Cardiac fibroblast (primary cell): ENCODE results near the gene ORAI1.

Source experiments
- DNase-seq, 2 donors: peaks; one replicate each; pipeline versions ENCODE4 v3.0.0 to v3.0.0-alpha.2; 2010; ENCODE audit warnings: low read depth in 2 of 2
- H3K4me3 ChIP-seq, 2 donors: replicated peaks in 1 of 2; 1 replicate in 1 of 2; 2 replicates in 1 of 2; pipeline ENCODE4 v1.5.1; 2011; ENCODE audit warnings: low read depth in 2 of 2, low read length in 2 of 2, mild to moderate bottlenecking in 2 of 2, moderate library complexity in 1 of 2
- TF ChIP-seq, protein P1 (sequence below): IDR thresholded peaks from one replicate; pipeline ENCODE4 v1.5.1; 2011; ENCODE audit warnings: low read depth, mild to moderate bottlenecking, low read length, inconsistent platforms

The ORAI1 gene

GRCh38 chr12:121637231-121637914 is 11.0 kb downstream of the ORAI1 start:
- DNase-seq, result no peak
- H3K4me3 ChIP-seq, result no peak overlapping the region

DNA sequence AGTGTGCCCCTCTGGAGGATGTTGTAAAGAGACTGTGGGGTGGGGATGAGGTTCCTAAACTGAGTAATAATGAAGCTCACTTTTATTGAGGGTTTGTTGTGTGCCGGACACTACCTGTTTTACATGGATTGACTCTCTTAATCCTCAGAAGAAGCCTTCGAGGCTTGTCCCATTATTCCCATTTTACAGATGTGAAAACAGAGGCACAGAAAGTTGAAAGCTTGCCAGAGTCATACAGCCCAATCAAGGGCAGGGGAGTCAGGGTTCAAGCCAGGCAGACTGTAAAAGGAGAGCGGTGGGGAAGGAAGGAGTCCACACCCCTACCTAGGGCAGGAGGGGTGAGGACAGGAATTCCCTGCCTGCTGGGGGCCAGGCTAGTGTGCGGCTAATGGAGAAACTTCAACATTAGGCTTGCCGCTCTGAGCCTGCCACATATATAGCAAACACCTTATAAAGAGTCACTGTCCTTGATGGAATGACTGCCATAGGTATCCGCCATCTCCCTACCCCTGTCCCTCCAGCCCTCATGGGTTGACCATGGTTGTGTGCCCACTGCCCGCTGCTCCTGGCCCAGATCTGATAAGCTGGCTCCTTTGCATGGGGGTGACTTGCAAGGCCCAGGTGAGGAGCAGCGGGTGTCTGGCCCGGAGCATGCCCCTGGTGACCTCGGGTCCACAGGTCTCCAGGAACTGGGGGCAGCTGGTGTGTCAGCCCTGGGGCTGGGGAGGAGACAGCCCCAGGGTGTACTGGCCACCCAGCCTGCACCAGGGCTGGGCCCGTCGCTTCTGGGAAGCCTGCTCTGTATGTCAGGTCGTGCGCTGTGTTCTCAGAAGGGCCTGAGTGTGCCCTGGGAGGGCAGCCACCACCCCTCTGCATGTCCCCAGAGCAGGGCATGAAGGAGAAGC is 12.2 kb downstream of the ORAI1 start:
- TF ChIP-seq, protein P1, sequence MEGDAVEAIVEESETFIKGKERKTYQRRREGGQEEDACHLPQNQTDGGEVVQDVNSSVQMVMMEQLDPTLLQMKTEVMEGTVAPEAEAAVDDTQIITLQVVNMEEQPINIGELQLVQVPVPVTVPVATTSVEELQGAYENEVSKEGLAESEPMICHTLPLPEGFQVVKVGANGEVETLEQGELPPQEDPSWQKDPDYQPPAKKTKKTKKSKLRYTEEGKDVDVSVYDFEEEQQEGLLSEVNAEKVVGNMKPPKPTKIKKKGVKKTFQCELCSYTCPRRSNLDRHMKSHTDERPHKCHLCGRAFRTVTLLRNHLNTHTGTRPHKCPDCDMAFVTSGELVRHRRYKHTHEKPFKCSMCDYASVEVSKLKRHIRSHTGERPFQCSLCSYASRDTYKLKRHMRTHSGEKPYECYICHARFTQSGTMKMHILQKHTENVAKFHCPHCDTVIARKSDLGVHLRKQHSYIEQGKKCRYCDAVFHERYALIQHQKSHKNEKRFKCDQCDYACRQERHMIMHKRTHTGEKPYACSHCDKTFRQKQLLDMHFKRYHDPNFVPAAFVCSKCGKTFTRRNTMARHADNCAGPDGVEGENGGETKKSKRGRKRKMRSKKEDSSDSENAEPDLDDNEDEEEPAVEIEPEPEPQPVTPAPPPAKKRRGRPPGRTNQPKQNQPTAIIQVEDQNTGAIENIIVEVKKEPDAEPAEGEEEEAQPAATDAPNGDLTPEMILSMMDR, result no peak
- no peak for DNase-seq
- no peak overlapping the region for H3K4me3 ChIP-seq

More at GRCh38 chr12:121637231-121637914, 11.0 kb downstream of the ORAI1 start:
- TF ChIP-seq, protein P1, result no peak

DNA sequence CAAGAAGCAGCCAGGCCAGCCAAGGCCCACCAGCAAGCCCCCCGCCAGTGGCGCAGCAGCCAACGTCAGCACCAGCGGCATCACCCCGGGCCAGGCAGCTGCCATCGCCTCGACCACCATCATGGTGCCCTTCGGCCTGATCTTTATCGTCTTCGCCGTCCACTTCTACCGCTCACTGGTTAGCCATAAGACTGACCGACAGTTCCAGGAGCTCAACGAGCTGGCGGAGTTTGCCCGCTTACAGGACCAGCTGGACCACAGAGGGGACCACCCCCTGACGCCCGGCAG is 15.0 kb downstream of the ORAI1 start:
- H3K4me3 ChIP-seq, result no peak overlapping the region
- TF ChIP-seq, protein P1, result no peak
- DNase-seq, result no peak

- TF ChIP-seq, protein P1, result no peak
- H3K4me3 ChIP-seq, result no peak overlapping the region
- DNase-seq, result no peak
Measured at GRCh38 chr12:121648458-121649028, 22.2 kb downstream of the ORAI1 start.

DNA sequence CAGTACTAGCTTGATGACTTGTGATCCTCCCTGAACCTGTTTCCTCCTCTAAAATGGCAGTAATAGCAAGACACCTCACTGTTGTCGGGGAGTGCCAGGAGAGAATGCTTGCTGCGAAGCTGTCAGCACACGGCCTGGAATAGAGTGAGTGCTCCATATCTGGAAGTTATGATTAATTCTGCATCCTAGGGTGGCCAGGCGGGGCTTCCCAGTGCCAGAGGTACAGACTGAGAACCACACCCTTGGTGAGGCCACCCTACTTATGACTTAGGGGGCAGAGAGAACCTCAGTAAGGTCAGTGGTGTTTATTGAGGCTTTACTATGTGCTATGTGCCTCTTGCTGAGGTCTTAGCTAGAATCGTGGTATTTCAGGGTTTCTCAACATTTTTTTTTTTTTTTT is 23.0 kb downstream of the ORAI1 start:
- no peak for DNase-seq
- no peak overlapping the region for H3K4me3 ChIP-seq
- TF ChIP-seq, protein P1, result no peak

- H3K4me3 ChIP-seq, result no peak overlapping the region
- DNase-seq, result no peak
- TF ChIP-seq, protein P1, result no peak
Measured at GRCh38 chr12:121649819-121650353, 23.6 kb downstream of the ORAI1 start.
